NT2/D1 (cell line): ENCODE data around the gene TUBA8.

Experiments
- DNase-seq: peaks from one replicate; pipeline ENCODE4 v3.0.0-alpha.2; 2011; ENCODE audit warnings: low read depth, low spot score
- H3K27me3 ChIP-seq: 2 replicates; pipeline ENCODE4 v1.6.0; 2011; ENCODE audit warnings: mild to moderate bottlenecking; ENCODE audit not compliant: insufficient read length, insufficient read depth
- H3K36me3 ChIP-seq: 2 replicates; pipeline ENCODE4 v1.6.1; 2011; ENCODE audit warnings: mild to moderate bottlenecking, low read length, mixed read lengths; ENCODE audit not compliant: insufficient read depth, insufficient read length
- H3K4me1 ChIP-seq: 2 replicates; pipeline ENCODE4 v1.5.1; 2011; ENCODE audit not compliant: insufficient read depth, insufficient read length
- H3K4me3 ChIP-seq: 2 replicates; pipeline ENCODE4 v1.5.1; 2011; ENCODE audit warnings: low read depth; ENCODE audit not compliant: insufficient read length
- H3K9ac ChIP-seq: 2 replicates; pipeline ENCODE4 v1.6.0; 2011; ENCODE audit warnings: low read depth; ENCODE audit not compliant: insufficient read length
- H3K9me3 ChIP-seq: 2 replicates; pipeline ENCODE4 v1.5.1; 2011; ENCODE audit warnings: mild to moderate bottlenecking, low read length; ENCODE audit not compliant: insufficient read depth
- SUZ12 ChIP-seq: IDR thresholded peaks from 2 replicates; pipeline ENCODE4 v1.6.1; 2011; ENCODE audit not compliant: insufficient read length, insufficient read depth; ENCODE audit errors: extremely low read depth
- YY1 ChIP-seq: IDR thresholded peaks from 2 replicates; pipeline ENCODE4 v1.6.1; 2011; ENCODE audit not compliant: insufficient read length, insufficient read depth
- ZNF274 ChIP-seq: IDR thresholded peaks from 2 replicates; pipeline ENCODE4 v1.6.1; 2011; ENCODE audit warnings: mild to moderate bottlenecking, low read depth, low read length

The TUBA8 gene

GRCh38 chr22:18078329-18079041 lies 32.1 kb upstream of the TUBA8 start:
- H3K36me3 ChIP-seq = peaks cover 35% of the 10 kb centered on the region
- no peak for TF ChIP-seq ZNF274
- H3K27me3 ChIP-seq = no peaks in the 10 kb centered on the region
- no peaks in the 10 kb centered on the region for H3K9me3 ChIP-seq
- H3K4me3 ChIP-seq = peak overlapping the region; percentile 99
- H3K9ac ChIP-seq = peak overlapping the region; percentile 100
- no peaks in the 10 kb centered on the region for H3K4me1 ChIP-seq
- no peak for DNase-seq

GRCh38 chr22:18079706-18080233 lies 30.8 kb upstream of the TUBA8 start:
- peaks cover 44% of the 10 kb centered on the region for H3K36me3 ChIP-seq
- H3K9ac ChIP-seq = no peak overlapping the region

GRCh38 chr22:18081416-18081815 lies 29.2 kb upstream of the TUBA8 start:
- Histone ChIP-seq H3K27me3 (no peaks in the 10 kb centered on the region), H3K9ac (no peak overlapping the region), H3K36me3 (peaks cover 55% of the 10 kb centered on the region), H3K4me3 (no peak overlapping the region), H3K4me1 (no peaks in the 10 kb centered on the region), H3K9me3 (no peaks in the 10 kb centered on the region)
- TF ChIP-seq YY1 = no peak
- no peak for TF ChIP-seq ZNF274
- no peak for TF ChIP-seq SUZ12
- DNase-seq = no peak

More at GRCh38 chr22:18079706-18080233, 30.8 kb upstream of the TUBA8 start:
- TF ChIP-seq ZNF274 (no peak), YY1 (no peak)
- Histone ChIP-seq H3K9me3 (no peaks in the 10 kb centered on the region), H3K4me3 (no peak overlapping the region), H3K4me1 (no peaks in the 10 kb centered on the region), H3K27me3 (no peaks in the 10 kb centered on the region)
- DNase-seq = no peak

- Histone ChIP-seq H3K9me3 (no peaks in the 10 kb centered on the region), H3K36me3 (peaks cover 64% of the 10 kb centered on the region), H3K4me3 (no peak overlapping the region), H3K4me1 (no peaks in the 10 kb centered on the region), H3K27me3 (no peaks in the 10 kb centered on the region), H3K9ac (no peak overlapping the region)
- no peak for DNase-seq
- no peak for TF ChIP-seq SUZ12
- TF ChIP-seq ZNF274 = no peak
- no peak for TF ChIP-seq YY1
Measured at GRCh38 chr22:18082467-18082866, 28.1 kb upstream of the TUBA8 start.

GRCh38 chr22:18083406-18083805 lies 27.2 kb upstream of the TUBA8 start:
- Histone ChIP-seq H3K9me3 (no peaks in the 10 kb centered on the region), H3K27me3 (no peaks in the 10 kb centered on the region), H3K9ac (no peak overlapping the region), H3K36me3 (peaks cover 74% of the 10 kb centered on the region), H3K4me1 (peaks cover 2% of the 10 kb centered on the region), H3K4me3 (no peak overlapping the region)
- TF ChIP-seq YY1 = no peak
- TF ChIP-seq SUZ12 = no peak
- no peak for TF ChIP-seq ZNF274
- DNase-seq = no peak

GRCh38 chr22:18085188-18085587 lies 25.4 kb upstream of the TUBA8 start:
- H3K4me1 ChIP-seq = peaks cover 2% of the 10 kb centered on the region
- no peak for TF ChIP-seq ZNF274
- TF ChIP-seq SUZ12 = no peak
- no peak for TF ChIP-seq YY1
- DNase-seq = no peak
- H3K27me3 ChIP-seq = no peaks in the 10 kb centered on the region
- no peaks in the 10 kb centered on the region for H3K9me3 ChIP-seq
- H3K4me3 ChIP-seq = no peak overlapping the region
- H3K36me3 ChIP-seq = peaks cover 75% of the 10 kb centered on the region
- no peak overlapping the region for H3K9ac ChIP-seq

GRCh38 chr22:18087350-18087855 lies 23.2 kb upstream of the TUBA8 start:
- Histone ChIP-seq H3K36me3 (peaks cover 79% of the 10 kb centered on the region), H3K4me3 (no peak overlapping the region), H3K27me3 (no peaks in the 10 kb centered on the region), H3K9ac (no peak overlapping the region), H3K4me1 (peaks cover 2% of the 10 kb centered on the region), H3K9me3 (no peaks in the 10 kb centered on the region)
- DNase-seq = no peak
- TF ChIP-seq YY1 = no peak
- TF ChIP-seq SUZ12 = no peak
- TF ChIP-seq ZNF274 = no peak
